ENCODE data around the gene EHD2.
A peak's percentile ranks its signal among the peaks of the same experiment; 100 is the strongest.
"Not testable (repeated sequence)": the region's sequence is repeated elsewhere in the genome, so short reads cannot be mapped to it uniquely, and the experiment has no call there.

Gene EHD2

GRCh38 chr19:47777245-47778048 is 64.2 kb downstream of the EHD2 start:
- not testable (repeated sequence) for DNase-seq

- peak; percentile 87 for DNase-seq
Observed at GRCh38 chr19:47778049-47778953, 65.1 kb downstream of the EHD2 start, which contains the start of gene SELENOW. TSS of gene SELENOW (plus strand) at chr19:47778703. CDS start at chr19:47778786, 83 bp downstream.

- peak; percentile 23 for DNase-seq
Observed at GRCh38 chr19:47778954-47779351, 65.7 kb downstream of the EHD2 start.

GRCh38 chr19:47779524-47780214 is 66.4 kb downstream of the EHD2 start:
- no peak for DNase-seq

- DNase-seq, result no peak
Observed at GRCh38 chr19:47780215-47780551, 67.0 kb downstream of the EHD2 start.

GRCh38 chr19:47781590-47782262 is 68.5 kb downstream of the EHD2 start:
- no peak for DNase-seq

GRCh38 chr19:47786566-47786965 is 73.3 kb downstream of the EHD2 start:
- no peak for DNase-seq

- DNase-seq, result not testable (repeated sequence)
Observed at GRCh38 chr19:47787307-47787706, 74.1 kb downstream of the EHD2 start.

GRCh38 chr19:47789811-47790210 is 76.6 kb downstream of the EHD2 start:
- not testable (repeated sequence) for DNase-seq

- peak; percentile 94 for DNase-seq
Observed at GRCh38 chr19:47790398-47790814, 77.2 kb downstream of the EHD2 start.

- DNase-seq, result no peak
Observed at GRCh38 chr19:47792616-47793015, 79.4 kb downstream of the EHD2 start.

Data from stimulated activated CD4-positive, alpha-beta T cell treated with anti-CD3 and anti-CD28 coated beads, Interleukin-15, amount 100 ng/mL, for 24 hours (primary cell).